SIG-M5 (cell line): Measurements from ENCODE around the gene TRIM2.
"Not testable (repeated sequence)": the region's sequence is repeated elsewhere in the genome, so short reads cannot be mapped to it uniquely, and the experiment has no call there.

Experiments
- DNase-seq: peaks from one replicate; lab custom pipeline; 2025; lab: John Stamatoyannopoulos, UW

TRIM2 gene

GRCh38 chr4:153204247-153204671 lies at the start of gene TRIM2:
Gene TRIM2, plus strand, starts transcription at chr4:153204443. Its CDS starts 88 bp downstream, at chr4:153204531.
- no peak for DNase-seq

- no peak for DNase-seq
These were observed 48.6 kb upstream of the TRIM2 start for GRCh38 chr4:153155686-153156085.

GRCh38 chr4:153156263-153156662 lies 48.0 kb upstream of the TRIM2 start:
- no peak for DNase-seq

GRCh38 chr4:153156721-153157120 lies 47.5 kb upstream of the TRIM2 start:
- no peak for DNase-seq

- no peak for DNase-seq
These were observed 45.2 kb upstream of the TRIM2 start for GRCh38 chr4:153159016-153159415.

- peak; percentile 2 for DNase-seq
These were observed 44.5 kb upstream of the TRIM2 start for GRCh38 chr4:153159728-153160221.

GRCh38 chr4:153160821-153161220 lies 43.4 kb upstream of the TRIM2 start:
- no peak for DNase-seq

GRCh38 chr4:153161226-153161963 lies 42.8 kb upstream of the TRIM2 start:
- no peak for DNase-seq

GRCh38 chr4:153165236-153165635 lies 39.0 kb upstream of the TRIM2 start:
- DNase-seq = not testable (repeated sequence)

- no peak for DNase-seq
These were observed 37.3 kb upstream of the TRIM2 start for GRCh38 chr4:153166716-153167501.

- no peak for DNase-seq
These were observed 34.5 kb upstream of the TRIM2 start for GRCh38 chr4:153169776-153170175.

- no peak for DNase-seq
These were observed 33.8 kb upstream of the TRIM2 start for GRCh38 chr4:153170407-153170806.

GRCh38 chr4:153174821-153175567 lies 29.2 kb upstream of the TRIM2 start:
- DNase-seq = no peak

GRCh38 chr4:153176938-153177337 lies 27.3 kb upstream of the TRIM2 start:
- no peak for DNase-seq

GRCh38 chr4:153177841-153178240 lies 26.4 kb upstream of the TRIM2 start:
- no peak for DNase-seq

GRCh38 chr4:153179100-153179499 lies 25.1 kb upstream of the TRIM2 start:
- no peak for DNase-seq

- no peak for DNase-seq
These were observed 22.9 kb upstream of the TRIM2 start for GRCh38 chr4:153181293-153181692.

- no peak for DNase-seq
These were observed 22.5 kb upstream of the TRIM2 start for GRCh38 chr4:153181700-153182099.

- DNase-seq = no peak
These were observed 21.1 kb upstream of the TRIM2 start for GRCh38 chr4:153183146-153183545.

GRCh38 chr4:153185331-153185852 lies 18.9 kb upstream of the TRIM2 start:
- no peak for DNase-seq

- DNase-seq = no peak
These were observed 18.1 kb upstream of the TRIM2 start for GRCh38 chr4:153186046-153186728.
